CD1c-positive myeloid dendritic cell (primary cell): ENCODE measurements around the gene SHD.
A peak's percentile ranks its signal among the peaks of the same experiment; 100 is the strongest.
"Not testable (repeated sequence)": the region's sequence is repeated elsewhere in the genome, so short reads cannot be mapped to it uniquely, and the experiment has no call there.

Source experiments
- DNase-seq: peaks from one replicate; pipeline ENCODE4 v3.0.0-alpha.2; 2016; ENCODE audit errors: extremely low spot score

Gene SHD

DNA sequence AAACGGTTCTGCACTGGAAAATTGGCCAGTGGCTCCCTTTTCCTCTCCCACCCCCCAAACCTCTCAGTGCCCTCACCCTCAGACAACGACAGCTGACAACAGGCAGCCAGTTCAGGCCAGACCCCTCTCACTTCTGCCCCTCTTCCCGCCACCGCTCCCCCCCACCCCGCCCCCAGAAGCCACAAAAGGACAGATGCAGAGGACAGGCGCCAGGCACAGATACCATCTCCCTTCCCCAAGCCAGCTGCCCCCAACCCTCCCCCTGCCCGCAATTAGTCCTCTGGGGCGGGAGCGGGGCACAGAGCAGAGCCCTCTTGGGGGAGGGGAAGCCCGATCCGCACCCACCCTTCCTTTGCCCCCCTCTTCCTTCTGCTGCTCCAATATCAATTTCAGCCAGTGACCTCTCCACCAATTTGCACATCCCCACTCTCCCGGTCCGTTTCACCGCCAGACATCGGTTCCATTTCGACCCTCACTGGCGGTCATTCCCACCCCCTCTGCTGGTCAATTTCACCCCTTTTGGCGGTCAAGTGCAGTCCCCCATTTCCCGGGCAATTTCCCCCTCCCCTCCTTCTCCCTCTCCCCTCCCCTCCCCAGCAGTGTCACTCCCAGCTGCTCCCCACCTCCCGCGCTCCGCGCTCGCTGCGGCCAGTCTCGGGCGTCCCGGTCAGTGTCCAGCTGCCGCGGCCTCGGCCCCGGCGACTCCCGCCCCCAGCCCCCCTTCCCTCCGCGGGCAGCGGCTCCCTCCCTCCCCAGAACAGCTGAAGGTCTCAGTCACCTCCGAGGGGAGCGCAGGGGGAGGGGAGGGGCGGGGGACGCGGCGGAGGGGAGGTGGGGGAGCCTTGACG, at the start of gene SHD:
TSS of gene SHD (plus strand) at position 848 of the 848 bp plus-strand sequence. CDS start 798 bp downstream, outside the sequence.
- no peak for DNase-seq

DNA sequence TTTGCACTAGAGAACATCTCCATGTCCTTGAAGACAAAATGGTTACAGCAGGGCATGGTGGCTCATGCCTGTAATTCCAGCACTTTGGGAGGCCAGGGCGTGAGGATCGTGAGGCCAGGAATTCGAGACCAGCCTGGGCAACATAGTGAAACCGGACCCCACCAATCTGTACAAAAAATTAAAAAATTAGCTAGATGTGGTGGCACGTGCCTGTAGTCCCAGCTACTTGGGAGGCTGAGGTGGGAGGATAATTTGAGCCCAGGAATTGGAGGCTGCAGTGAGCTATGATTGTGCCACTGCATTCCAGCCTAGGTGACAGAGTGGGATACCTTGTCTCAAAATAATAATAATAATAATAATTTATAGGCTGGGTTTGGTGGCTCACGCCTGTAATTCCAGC, 48.8 kb upstream of the SHD start:
- not testable (repeated sequence) for DNase-seq

DNA sequence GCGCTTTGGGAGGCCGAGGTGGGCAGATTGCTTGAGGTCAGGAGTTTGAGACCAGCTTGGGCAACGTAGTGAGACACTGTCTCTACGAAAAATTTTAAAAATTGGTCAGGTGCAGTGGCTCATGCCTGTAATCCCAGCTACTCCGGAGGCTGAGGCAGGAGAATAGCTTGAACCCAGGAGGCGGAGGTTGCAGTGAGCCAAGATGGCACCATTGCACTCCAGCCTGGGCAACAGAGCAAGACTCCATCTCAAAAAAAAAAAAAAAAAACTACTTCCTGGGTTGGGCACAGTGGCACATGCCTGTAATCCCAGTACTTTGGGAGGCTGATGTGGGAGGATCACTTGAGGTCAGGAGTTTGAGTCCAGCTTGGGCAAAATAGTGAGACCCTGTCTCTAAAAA, 47.5 kb upstream of the SHD start:
- DNase-seq, result not testable (repeated sequence)

DNA sequence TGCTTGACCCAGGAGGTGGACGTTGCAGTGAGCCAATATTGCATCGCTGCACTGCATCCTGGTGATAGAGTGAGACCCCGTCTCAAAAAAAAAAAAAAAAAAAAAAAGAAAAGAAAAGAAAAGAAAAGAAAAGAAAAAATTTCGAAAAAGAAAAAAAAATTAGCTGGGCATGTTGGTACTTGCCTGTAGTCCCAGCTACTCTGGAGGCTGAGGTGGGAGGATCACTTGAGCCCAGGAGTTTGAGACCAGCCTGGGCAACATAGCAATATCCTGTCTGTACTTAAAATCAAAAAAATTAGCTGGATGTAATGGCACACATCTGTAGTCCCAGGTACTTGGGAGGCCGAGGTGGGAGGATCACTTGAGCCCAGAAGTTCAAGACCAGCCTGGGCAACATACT, 46.9 kb upstream of the SHD start:
- not testable (repeated sequence) for DNase-seq

GRCh38 chr19:4232614-4233281, 46.3 kb upstream of the SHD start:
- no peak for DNase-seq

DNA sequence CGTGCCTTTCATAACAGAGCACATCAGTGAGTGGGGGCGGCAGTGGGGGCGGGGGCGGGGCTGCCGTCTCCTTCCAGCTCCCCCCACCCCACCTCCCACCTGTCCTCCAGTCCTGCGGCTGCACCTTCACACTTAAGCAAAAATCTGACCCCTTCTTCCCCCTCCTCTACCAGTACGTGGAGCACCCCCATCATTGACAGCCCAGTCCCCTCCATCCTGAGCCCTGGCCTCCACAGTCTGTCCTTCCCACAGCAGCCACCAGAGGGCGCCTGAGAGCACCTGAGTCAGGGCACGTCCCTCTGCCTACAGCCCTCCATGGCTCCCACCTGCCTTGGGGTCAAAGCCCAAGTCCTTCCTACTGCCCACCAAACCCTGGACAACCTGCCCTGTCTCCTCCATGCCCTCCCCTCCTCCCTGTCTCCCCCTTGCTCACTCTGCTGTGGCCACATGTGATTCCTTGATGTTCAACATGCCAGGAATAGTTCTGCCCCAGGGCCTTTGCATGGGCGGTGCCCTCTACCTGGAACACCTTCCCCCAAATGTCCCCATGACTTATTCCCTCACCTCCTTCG, 45.7 kb upstream of the SHD start:
- DNase-seq, result peak; percentile 64

DNA sequence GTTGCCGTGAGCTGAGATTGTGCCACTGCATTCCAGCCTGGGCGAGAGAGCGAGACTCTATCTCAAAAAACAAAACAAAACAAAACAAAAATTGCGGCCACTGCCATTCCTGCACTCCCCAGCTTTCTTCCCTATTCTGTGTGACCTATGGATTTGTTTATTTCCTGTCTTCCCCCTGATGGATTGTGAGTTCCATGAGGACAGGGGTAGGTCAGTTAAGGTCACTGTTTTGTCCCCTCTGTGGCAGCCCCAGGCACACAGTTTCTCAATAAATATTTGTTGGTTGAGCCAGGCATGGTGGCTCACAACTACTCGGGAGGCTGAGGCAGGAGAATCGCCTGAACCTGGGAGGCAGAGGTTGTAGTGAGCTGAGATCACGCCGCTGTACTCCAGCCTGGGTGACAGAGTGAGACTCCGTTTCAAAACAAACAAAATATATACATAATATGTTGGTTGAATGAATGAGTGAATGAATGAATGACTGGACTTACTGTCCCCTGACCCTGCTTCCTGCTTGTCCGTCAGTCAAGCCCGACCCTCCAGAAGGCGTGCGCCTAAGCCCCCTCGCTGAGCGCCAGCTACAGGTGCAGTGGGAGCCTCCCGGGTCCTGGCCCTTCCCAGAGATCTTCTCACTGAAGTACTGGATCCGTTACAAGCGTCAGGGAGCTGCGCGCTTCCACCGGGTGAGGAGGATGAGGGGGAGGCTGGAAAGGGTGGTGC, 44.8 kb upstream of the SHD start:
- DNase-seq, result no peak

DNA sequence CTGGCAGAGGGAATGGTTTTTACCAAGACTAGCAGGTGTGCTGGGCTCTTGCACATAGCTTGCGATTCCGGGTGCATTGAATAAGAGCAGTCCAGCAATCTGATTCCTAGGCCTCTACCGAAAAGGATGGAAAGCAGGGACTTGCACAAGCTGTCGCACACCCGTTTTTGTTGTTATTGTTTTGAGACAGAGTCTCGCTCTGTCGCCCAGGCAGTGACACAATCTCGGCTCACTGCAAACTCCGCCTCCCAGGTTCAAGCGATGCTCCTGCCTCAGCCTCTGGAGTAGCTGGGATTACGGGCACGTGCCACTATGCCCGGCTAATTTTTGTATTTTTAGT, 44.2 kb upstream of the SHD start:
- DNase-seq, result no peak

- DNase-seq, result not testable (repeated sequence)
These were observed 41.6 kb upstream of the SHD start for GRCh38 chr19:4237510-4237909.

DNA sequence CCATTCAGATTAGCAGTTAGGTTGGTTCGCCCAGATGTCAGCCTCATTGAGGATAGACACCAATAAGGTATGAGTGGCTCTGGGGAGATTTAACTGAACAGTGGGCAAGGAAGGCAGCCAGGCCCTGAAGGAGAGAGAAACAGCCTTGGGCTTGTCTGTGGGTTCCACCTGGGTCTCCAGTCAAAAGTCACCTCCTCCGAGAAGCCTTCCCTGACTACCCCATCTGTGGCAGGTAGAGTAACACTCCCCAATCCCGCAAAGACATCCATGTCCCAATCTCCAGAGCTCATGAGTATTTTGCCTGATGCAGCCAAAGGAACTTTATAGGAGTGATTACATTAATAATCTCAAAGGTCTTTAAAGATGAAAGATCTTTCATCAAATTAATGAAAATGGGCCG, 40.2 kb upstream of the SHD start:
- DNase-seq, result no peak

DNA sequence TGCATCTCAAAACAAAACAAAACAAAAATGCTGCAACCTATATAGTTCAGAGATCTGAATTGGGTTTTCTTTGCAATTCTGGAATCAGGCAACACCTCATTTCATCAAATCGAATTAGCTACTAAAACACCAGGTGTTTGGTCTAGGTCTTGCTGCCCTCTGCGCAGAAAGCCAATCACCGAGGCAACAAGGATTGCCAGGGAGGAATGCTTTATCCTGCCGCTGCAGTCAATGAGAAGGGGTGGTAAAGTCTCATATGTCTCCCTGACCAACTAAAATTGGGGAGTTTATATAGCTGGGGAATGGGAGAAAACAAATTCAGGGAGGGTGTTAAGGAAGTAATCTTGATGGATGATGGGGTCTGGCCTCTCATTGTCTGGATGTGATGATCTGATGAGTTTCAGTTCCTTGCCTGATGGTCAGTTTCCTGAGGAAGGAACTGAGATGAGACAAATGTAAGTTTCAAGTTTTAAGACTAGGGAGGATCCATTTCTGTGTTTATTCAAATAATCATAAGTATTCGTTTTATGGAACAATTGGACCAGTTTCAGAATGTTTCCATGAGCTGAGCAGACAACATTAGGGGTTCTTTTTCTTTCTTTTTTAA, 37.1 kb upstream of the SHD start:
- peak; percentile 54 for DNase-seq

DNA sequence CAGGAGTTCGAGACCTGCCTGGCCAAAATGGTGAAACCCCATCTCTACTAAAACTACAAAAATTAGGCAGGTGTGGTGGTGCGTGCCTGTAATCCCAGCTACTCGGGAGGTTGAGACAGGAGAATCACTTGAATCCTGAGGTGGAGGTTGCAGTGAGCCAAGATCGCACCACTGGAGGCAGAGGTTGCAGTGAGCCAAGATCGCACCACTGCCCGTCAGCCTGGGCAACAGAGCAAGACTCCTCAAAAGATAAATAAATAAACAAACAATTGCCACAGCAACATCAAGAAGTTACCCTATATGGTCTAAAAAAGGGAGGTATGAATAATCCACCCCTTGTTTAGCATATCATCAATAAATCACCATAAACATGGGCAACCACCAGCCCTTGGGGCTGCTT, 33.1 kb upstream of the SHD start:
- not testable (repeated sequence) for DNase-seq

GRCh38 chr19:4246767-4247593, 32.1 kb upstream of the SHD start, which contains the start of gene YJU2:
TSS of gene YJU2 (plus strand) at chr19:4247080. CDS start at chr19:4247147, 67 bp downstream.
- peak; percentile 100 for DNase-seq

- DNase-seq, result no peak
These were observed 22.5 kb upstream of the SHD start for GRCh38 chr19:4256563-4256962.

DNA sequence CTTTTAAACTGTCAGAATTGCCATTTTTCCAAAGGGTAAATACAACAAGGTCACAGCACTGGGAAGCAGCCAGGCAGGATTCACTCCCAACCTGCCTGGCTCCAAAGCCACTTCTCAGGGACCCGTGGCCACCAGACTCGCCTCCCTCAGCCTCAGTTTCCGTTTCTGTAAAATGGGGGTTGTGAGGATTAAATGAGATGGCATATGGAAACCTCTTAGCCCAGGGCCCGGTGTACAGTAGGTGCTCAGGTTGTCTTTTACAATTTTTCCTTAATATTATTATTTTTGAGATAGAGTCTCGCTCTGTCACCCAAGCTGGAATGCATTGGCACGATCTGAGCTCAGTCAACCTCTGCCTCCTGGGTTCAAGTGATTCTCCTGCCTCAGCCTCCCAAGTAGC, 22.0 kb upstream of the SHD start:
- DNase-seq, result no peak

DNA sequence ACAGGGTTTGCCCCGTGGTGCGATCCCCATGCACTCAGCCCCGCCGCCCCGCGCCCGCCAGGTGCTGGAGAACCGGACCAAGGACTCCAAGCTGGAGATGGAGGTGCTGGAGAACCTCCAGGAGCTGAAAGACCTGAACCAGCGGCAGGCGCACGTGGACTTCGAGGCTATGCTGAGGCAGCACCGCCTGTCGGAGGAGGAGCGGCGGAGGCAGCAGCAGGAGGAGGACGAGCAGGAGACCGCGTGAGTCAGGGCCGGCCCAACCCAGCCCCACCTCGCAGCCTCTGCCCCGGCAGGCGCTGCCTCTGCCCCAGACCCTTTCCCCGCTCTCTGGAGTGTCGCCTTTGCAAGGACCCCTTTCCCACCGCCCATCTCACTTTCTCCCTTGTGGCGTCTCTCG, 20.9 kb upstream of the SHD start:
- no peak for DNase-seq

DNA sequence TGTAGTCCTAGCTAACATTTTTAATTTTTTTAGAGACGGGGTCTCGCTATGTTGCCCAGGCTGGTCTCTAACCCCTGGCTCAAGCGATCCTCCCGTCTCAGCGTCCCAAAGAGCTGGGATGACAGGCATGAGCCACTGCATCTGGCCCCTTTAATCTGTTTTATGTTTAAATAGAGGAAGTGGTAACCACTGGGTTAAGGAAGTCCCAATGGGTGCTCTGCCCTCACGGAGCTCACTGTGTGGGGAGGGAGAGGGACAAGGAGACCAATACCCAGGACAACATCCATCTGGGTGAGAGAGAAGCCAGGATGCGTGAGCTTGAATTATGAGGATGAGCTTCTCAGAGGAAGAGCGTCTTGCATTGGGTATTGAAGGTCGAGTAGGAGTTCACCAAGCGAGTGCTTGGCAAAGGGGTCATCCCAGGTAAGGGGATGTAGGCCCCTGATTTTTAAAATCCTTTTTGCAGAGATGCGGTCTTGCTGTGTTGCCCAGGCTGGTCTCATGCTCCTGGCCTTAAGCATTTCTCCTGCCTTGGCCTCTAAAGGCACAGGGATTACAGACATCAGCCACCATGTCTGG, 18.4 kb upstream of the SHD start:
- DNase-seq, result peak; percentile 40

DNA sequence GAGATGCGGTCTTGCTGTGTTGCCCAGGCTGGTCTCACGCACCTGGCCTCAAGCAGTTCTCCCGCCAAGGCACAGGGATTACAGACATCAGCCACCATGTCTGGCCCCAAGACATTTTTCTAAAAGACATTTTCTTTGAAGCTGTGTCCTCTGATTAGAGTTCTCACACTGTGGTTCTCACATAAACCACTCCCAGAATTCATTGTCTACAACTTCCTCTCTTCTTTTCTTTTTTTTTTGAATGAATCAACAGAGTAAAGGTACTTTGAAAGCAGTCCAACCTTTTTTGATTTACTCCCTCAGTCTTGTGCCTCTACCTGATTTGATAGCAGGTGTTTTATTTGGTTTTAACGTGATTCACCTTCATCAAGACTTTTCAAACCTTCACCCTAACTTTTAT, 14.3 kb upstream of the SHD start:
- no peak for DNase-seq

DNA sequence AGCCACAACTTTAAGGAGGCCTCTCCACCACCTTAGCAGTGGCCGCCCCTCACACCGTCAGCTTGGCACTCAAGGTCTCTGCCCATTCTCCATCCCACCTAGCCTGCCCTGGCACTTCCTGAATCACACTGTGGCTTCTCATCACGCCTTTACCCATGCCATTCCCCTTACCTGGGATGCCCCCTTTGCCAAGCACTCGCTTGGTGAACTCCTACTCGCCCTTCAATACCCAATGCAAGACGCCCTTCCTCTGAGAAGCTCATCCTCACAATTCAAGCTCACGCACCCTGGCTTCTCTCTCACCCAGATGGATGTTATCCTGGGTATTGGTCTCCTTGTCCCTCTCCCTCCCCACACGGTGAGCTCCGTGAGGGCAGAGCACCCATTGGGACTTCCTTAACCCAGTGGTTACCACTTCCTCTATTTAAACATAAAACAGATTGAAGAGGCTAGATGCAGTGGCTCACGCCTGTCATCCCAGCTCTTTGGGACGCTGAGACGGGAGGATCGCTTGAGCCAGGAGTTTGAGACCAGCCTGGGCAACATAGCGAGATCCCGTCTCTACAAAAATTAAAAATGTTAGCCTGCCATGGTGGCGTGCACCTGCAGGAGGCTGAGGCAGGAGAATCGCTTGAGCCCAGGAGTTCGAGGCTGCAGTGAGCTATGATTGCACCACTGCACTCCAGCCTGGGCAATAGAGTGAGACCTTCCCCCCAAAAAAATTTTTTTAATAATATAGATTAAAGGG, 12.6 kb upstream of the SHD start:
- peak; percentile 48 for DNase-seq
